Measurements from ENCODE around the gene KRTAP21-1. TPM values are rescaled to one million over a fixed set of nuclear protein-coding genes. Genes with fewer than 3 reads are reported as not detected.

Gene KRTAP21-1
- total RNA-seq, 1 donor from 2014 or later, result not detected

DNA sequence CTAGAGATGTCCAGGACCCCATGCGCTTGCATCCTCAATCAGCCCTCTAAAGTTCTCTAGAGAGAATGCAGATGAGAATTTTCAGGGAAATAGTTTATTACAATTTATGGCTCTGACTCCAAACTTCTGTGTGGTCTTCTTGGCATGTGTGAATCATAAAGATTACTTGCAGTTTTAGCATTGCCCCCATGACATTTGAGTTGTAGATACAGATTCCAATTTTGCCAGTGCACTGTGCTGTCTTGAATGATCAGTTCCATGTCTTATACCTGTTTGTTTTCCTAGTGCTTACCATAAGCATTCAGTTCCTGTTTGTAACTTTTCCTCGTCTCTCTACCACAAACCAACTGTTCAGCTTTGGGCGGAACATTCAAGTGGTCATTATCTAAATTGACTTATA lies 41.5 kb downstream of the KRTAP21-1 start:
- intact Hi-C loops (cut with DNase I), result no loop called here
- no peaks in the 10 kb centered on the region for H3K36me3 ChIP-seq
- H3K27me3 ChIP-seq, result no peaks in the 10 kb centered on the region
- TF ChIP-seq POLR2AphosphoS5 (IDR thresholded peaks at IDR 0.05; ENCODE audit: insufficient read depth in 1 of 2, low read depth in 1 of 2) (no peak), POLR2A (IDR thresholded peaks at IDR 0.05) (no peak), CTCF (IDR thresholded peaks at IDR 0.05) (no peak)
- no peaks in the 10 kb centered on the region for H3K4me1 ChIP-seq
- H3K4me3 ChIP-seq, result no peak overlapping the region
- H3K27ac ChIP-seq, result no peak overlapping the region
- H3K9me3 ChIP-seq, result no peaks in the 10 kb centered on the region
- DNase-seq (ENCODE audit: extremely low spot score in 2 of 2), result no peak

- DNase-seq (ENCODE audit: extremely low spot score in 2 of 2), result no peak
- Histone ChIP-seq H3K4me1 (no peaks in the 10 kb centered on the region), H3K9me3 (no peaks in the 10 kb centered on the region), H3K27me3 (no peaks in the 10 kb centered on the region), H3K27ac (no peak overlapping the region), H3K4me3 (no peak overlapping the region), H3K36me3 (no peaks in the 10 kb centered on the region)
- intact Hi-C loops (cut with DNase I), result no loop called here
- TF ChIP-seq POLR2A (IDR thresholded peaks at IDR 0.05) (no peak), CTCF (IDR thresholded peaks at IDR 0.05) (no peak), POLR2AphosphoS5 (IDR thresholded peaks at IDR 0.05; ENCODE audit: insufficient read depth in 1 of 2, low read depth in 1 of 2) (no peak)
Measured at GRCh38 chr21:30710499-30710898, 44.7 kb downstream of the KRTAP21-1 start.

DNA sequence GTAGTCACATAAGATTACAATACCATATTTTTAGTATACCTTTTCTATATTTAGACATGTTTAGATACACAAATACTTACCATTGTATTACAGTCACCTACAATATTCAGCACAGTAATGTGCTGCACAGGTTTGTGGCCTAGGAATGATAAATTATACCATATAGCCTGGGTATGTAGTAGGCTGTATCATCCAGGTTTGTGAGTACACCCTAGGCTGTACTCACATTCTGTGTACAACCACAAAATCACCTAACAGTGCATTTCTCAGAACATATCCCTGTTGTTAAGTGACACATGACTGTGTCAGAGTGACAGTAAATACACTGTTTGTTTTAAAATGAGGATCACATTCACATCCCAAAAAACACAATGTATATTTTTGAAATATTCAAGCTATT lies 47.8 kb downstream of the KRTAP21-1 start:
- intact Hi-C loops (cut with DNase I), result no loop called here
- Histone ChIP-seq H3K27ac (no peak overlapping the region), H3K36me3 (no peaks in the 10 kb centered on the region), H3K4me1 (no peaks in the 10 kb centered on the region), H3K4me3 (no peak overlapping the region), H3K27me3 (no peaks in the 10 kb centered on the region), H3K9me3 (no peaks in the 10 kb centered on the region)
- TF ChIP-seq POLR2AphosphoS5 (IDR thresholded peaks at IDR 0.05; ENCODE audit: insufficient read depth in 1 of 2, low read depth in 1 of 2), result no peak
- TF ChIP-seq CTCF (IDR thresholded peaks at IDR 0.05), result no peak
- no peak for TF ChIP-seq POLR2A (IDR thresholded peaks at IDR 0.05)
- DNase-seq (ENCODE audit: extremely low spot score in 2 of 2), result no peak

Small RNAs within 50 kb of the gene (small RNA-seq; reads per million reads assigned to genes)
- gene AP000244.1 (not detected), gene KRTAP21-3 (not detected), gene KRTAP8-2P (not detected)

Other genes starting within 250 kb of the KRTAP21-1 start
- not detected for gene KRTAP19-6, start 213.6 kb downstream of the KRTAP21-1 start, total RNA-seq
- gene KRTAP19-7, start 194.1 kb downstream of the KRTAP21-1 start, total RNA-seq, result not detected
- not detected for gene KRTAP22-2, start 165.0 kb downstream of the KRTAP21-1 start, total RNA-seq
- gene KRTAP6-3, start 163.0 kb downstream of the KRTAP21-1 start, total RNA-seq, result not detected
- not detected for gene KRTAP6-2, start 156.5 kb downstream of the KRTAP21-1 start, total RNA-seq
- gene KRTAP22-1, start 154.3 kb downstream of the KRTAP21-1 start, total RNA-seq, result not detected
- not detected for gene KRTAP6-1, start 141.5 kb downstream of the KRTAP21-1 start, total RNA-seq
- not detected for gene KRTAP20-1, start 139.0 kb downstream of the KRTAP21-1 start, total RNA-seq
- gene KRTAP20-4, start 134.8 kb downstream of the KRTAP21-1 start, total RNA-seq, result not detected
- gene KRTAP20-2, start 120.2 kb downstream of the KRTAP21-1 start, total RNA-seq, result not detected
- gene KRTAP20-3, start 112.6 kb downstream of the KRTAP21-1 start, total RNA-seq, result not detected
- gene KRTAP21-3, start 36.7 kb downstream of the KRTAP21-1 start, total RNA-seq, result not detected
- not detected for gene KRTAP21-2, start 8.2 kb downstream of the KRTAP21-1 start, total RNA-seq
- gene KRTAP8-1, start 57.8 kb upstream of the KRTAP21-1 start, total RNA-seq, result not detected
- gene KRTAP7-1, start 74.3 kb upstream of the KRTAP21-1 start, total RNA-seq, result not detected
- not detected for gene KRTAP11-1, start 126.2 kb upstream of the KRTAP21-1 start, total RNA-seq

All from vagina (tissue), 2 donors.